HG03196 (cell line): ENCODE measurements around the gene RBP7.

Source experiments
- ATAC-seq: cut with Tn5 transposase; IDR thresholded peaks from one replicate; pipeline ENCODE4 v1.9.1; 2021; ENCODE audit not compliant: unreplicated experiment

Gene RBP7

DNA sequence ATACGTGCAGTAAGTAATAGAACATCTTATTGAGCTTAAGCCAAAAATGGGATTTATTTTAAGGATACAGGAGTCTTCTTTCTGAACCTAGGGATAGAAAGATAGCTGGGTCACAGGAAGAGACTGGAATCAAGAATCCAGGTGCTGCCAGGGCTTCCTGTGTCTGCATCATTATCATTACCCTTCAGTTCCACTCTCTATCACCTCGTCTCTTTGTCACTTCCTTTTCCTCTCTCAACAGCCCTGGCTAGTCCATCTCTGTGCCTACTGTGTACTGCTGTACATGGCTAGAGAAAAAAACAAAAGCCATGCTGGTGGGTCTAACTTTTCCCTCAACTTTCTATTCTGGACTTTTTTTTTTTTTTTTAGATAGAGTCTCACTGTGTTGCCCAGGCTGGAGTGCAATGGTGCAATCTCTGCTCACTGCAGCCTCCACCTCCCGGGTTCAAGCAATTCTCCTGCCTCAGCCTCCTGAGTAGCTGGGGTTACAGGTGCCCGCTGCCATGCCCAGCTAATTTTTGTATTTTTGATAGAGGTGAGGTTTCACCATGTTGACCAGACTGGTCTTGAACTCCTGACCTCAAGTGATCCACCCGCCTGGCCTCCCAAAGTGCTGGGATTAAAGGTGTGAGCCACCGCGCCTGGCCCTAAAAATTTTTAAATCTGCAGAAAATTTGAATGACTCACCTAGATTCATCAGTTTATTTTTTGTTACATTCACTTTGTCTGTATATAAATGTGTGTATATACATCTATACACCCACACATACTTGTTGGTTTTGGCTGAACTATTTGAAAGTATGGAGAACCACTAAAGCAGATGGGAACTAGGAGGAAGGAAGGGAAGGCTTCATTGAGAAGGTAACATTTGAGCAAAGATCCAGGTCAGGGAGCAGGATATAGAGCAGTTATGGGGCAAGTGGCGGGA lies 67.7 kb downstream of the RBP7 start:
- ATAC-seq: no peak

- ATAC-seq: no peak
Measured at GRCh38 chr1:10065344-10065685, 68.3 kb downstream of the RBP7 start.
